Measurements from ENCODE around the gene TSACC. TPM values are rescaled to one million over a fixed set of nuclear protein-coding genes. Genes with fewer than 3 reads are reported as not detected.

TSACC gene
- total and polyA plus RNA-seq, 2 experiments from 2014 or later = 4.7 TPM; not detected in 1

GRCh38 chr1:156394835-156395461 lies 56.6 kb downstream of the TSACC start:
- no peaks in the 10 kb centered on the region for H3K9me3 ChIP-seq (ENCODE audit: low read depth)
- TF ChIP-seq, protein P1, sequence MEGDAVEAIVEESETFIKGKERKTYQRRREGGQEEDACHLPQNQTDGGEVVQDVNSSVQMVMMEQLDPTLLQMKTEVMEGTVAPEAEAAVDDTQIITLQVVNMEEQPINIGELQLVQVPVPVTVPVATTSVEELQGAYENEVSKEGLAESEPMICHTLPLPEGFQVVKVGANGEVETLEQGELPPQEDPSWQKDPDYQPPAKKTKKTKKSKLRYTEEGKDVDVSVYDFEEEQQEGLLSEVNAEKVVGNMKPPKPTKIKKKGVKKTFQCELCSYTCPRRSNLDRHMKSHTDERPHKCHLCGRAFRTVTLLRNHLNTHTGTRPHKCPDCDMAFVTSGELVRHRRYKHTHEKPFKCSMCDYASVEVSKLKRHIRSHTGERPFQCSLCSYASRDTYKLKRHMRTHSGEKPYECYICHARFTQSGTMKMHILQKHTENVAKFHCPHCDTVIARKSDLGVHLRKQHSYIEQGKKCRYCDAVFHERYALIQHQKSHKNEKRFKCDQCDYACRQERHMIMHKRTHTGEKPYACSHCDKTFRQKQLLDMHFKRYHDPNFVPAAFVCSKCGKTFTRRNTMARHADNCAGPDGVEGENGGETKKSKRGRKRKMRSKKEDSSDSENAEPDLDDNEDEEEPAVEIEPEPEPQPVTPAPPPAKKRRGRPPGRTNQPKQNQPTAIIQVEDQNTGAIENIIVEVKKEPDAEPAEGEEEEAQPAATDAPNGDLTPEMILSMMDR (IDR thresholded peaks at IDR 0.05; ENCODE audit: low read depth, low read length) = no peak
- DNase-seq (ENCODE audit: low read depth in 1 of 2, low spot score in 1 of 2) = no peak
- no peak overlapping the region for H3K4me3 ChIP-seq
- H3K27ac ChIP-seq = no peak overlapping the region
- H3K4me1 ChIP-seq (ENCODE audit: low read depth) = no peaks in the 10 kb centered on the region
- no peaks in the 10 kb centered on the region for H3K36me3 ChIP-seq
- peaks cover 14% of the 10 kb centered on the region for H3K27me3 ChIP-seq

Other genes starting within 250 kb of the TSACC start
- gene LMNA, start 223.8 kb upstream of the TSACC start, total RNA-seq = 128 and 139 TPM in 2 replicates
- gene LMNA, start 223.8 kb upstream of the TSACC start, polyA plus RNA-seq = 99.4 and 149 TPM in 2 replicates
- 3.6 and 8.6 TPM in 2 replicates for gene SEMA4A, start 184.9 kb upstream of the TSACC start, total RNA-seq
- 0.65 and 2.9 TPM in 2 replicates for gene SEMA4A, start 184.9 kb upstream of the TSACC start, polyA plus RNA-seq
- gene SLC25A44, start 144.4 kb upstream of the TSACC start, total RNA-seq = 9.2 and 9.7 TPM in 2 replicates
- 13.8 and 18.1 TPM in 2 replicates for gene SLC25A44, start 144.4 kb upstream of the TSACC start, polyA plus RNA-seq
- 106 and 129 TPM in 2 replicates for gene PMF1, start 125.5 kb upstream of the TSACC start, total RNA-seq
- 133 and 151 TPM in 2 replicates for gene PMF1, start 125.5 kb upstream of the TSACC start, polyA plus RNA-seq
- gene BGLAP, start 96.3 kb upstream of the TSACC start, total RNA-seq = 0.51 and 0.67 TPM in 2 replicates
- gene BGLAP, start 96.3 kb upstream of the TSACC start, polyA plus RNA-seq = 0.32 and 1.8 TPM in 2 replicates
- gene PAQR6, start 90.5 kb upstream of the TSACC start, total RNA-seq = 34.5 and 35.7 TPM in 2 replicates
- 23.3 and 40.1 TPM in 2 replicates for gene PAQR6, start 90.5 kb upstream of the TSACC start, polyA plus RNA-seq
- gene SMG5, start 55.7 kb upstream of the TSACC start, total RNA-seq = 101 and 110 TPM in 2 replicates
- 79.5 and 95.5 TPM in 2 replicates for gene SMG5, start 55.7 kb upstream of the TSACC start, polyA plus RNA-seq
- gene TMEM79, start 54.2 kb upstream of the TSACC start, total RNA-seq = 2.6 and 4.0 TPM in 2 replicates
- gene TMEM79, start 54.2 kb upstream of the TSACC start, polyA plus RNA-seq = 3.0 and 4.6 TPM in 2 replicates
- gene GLMP, start 42.8 kb upstream of the TSACC start, total RNA-seq = 54.9 and 57.7 TPM in 2 replicates
- 49.0 and 55.3 TPM in 2 replicates for gene GLMP, start 42.8 kb upstream of the TSACC start, polyA plus RNA-seq
- gene VHLL, start 39.2 kb upstream of the TSACC start, total RNA-seq = 0.98 TPM in 1 of 2 replicates, not detected in the other
- gene VHLL, start 39.2 kb upstream of the TSACC start, polyA plus RNA-seq = 0.21 TPM in 1 of 2 replicates, not detected in the other
- gene CCT3, start 234 bp upstream of the TSACC start, total RNA-seq = 245 and 330 TPM in 2 replicates
- gene CCT3, start 234 bp upstream of the TSACC start, polyA plus RNA-seq = 282 and 287 TPM in 2 replicates
- gene RHBG, start 30.7 kb downstream of the TSACC start, total RNA-seq = not detected in 2 replicates
- gene RHBG, start 30.7 kb downstream of the TSACC start, polyA plus RNA-seq = not detected in 2 replicates
- gene MEF2D, start 162.2 kb downstream of the TSACC start, total RNA-seq = 35.9 and 64.6 TPM in 2 replicates
- 35.1 and 52.1 TPM in 2 replicates for gene MEF2D, start 162.2 kb downstream of the TSACC start, polyA plus RNA-seq
- gene IQGAP3, start 234.0 kb downstream of the TSACC start, total RNA-seq = 4.2 and 31.8 TPM in 2 replicates
- gene IQGAP3, start 234.0 kb downstream of the TSACC start, polyA plus RNA-seq = 0.95 and 10.0 TPM in 2 replicates
- gene TTC24, start 241.2 kb downstream of the TSACC start, total RNA-seq = 0.15 and 0.18 TPM in 2 replicates
- 1.1 TPM in 1 of 2 replicates, not detected in the other for gene TTC24, start 241.2 kb downstream of the TSACC start, polyA plus RNA-seq

All from cardiac muscle cell (in vitro differentiated cells and primary cell).